Duodenal mucosa (tissue), 2 donors: ENCODE data around the gene ADARB1.

Experiments
- H3K27ac ChIP-seq: one replicate; pipeline ENCODE4 v1.7.0; 2013; ENCODE audit warnings: low read depth, low read length
- H3K27me3 ChIP-seq, 2 donors: one replicate each; pipeline ENCODE4 v1.7.0; 2013; ENCODE audit warnings: low read length in 2 of 2, control low read depth in 1 of 2; ENCODE audit not compliant: insufficient read depth in 2 of 2, control insufficient read depth in 1 of 2
- H3K36me3 ChIP-seq, 2 donors: one replicate each; pipeline ENCODE4 v1.7.0; 2013; ENCODE audit warnings: low read length in 2 of 2, control low read depth in 1 of 2; ENCODE audit not compliant: insufficient read depth in 2 of 2, control insufficient read depth in 1 of 2
- H3K4me1 ChIP-seq, 2 donors: one replicate each; pipeline ENCODE4 v1.7.0; 2013; ENCODE audit warnings: low read length in 2 of 2, control low read depth in 1 of 2; ENCODE audit not compliant: insufficient read depth in 2 of 2, control insufficient read depth in 1 of 2
- H3K4me3 ChIP-seq, 2 donors: one replicate each; pipeline ENCODE4 v1.7.0; 2013; ENCODE audit warnings: low read length in 2 of 2, low read depth in 1 of 2
- H3K9ac ChIP-seq, 2 donors: one replicate each; pipeline ENCODE4 v1.7.0; 2013; ENCODE audit warnings: low read length in 2 of 2, low read depth in 1 of 2
- H3K9me3 ChIP-seq, 2 donors: one replicate each; pipeline ENCODE4 v1.7.0; 2013; ENCODE audit warnings: low read length in 2 of 2, control low read depth in 1 of 2; ENCODE audit not compliant: control insufficient read depth in 1 of 2

The ADARB1 gene

GRCh38 chr21:45069085-45069484, 5.3 kb upstream of the ADARB1 start:
- Histone ChIP-seq H3K9me3 (no peaks in the 10 kb centered on the region), H3K4me1 (no peaks in the 10 kb centered on the region), H3K9ac (no peak overlapping the region), H3K4me3 (no peak overlapping the region), H3K27me3 (no peaks in the 10 kb centered on the region), H3K27ac (no peak overlapping the region), H3K36me3 (no peaks in the 10 kb centered on the region)

- H3K4me3 ChIP-seq = no peak overlapping the region
- no peaks in the 10 kb centered on the region for H3K9me3 ChIP-seq
- H3K27ac ChIP-seq = no peak overlapping the region
- H3K27me3 ChIP-seq = no peaks in the 10 kb centered on the region
- H3K4me1 ChIP-seq = no peaks in the 10 kb centered on the region
- H3K9ac ChIP-seq = no peak overlapping the region
- no peaks in the 10 kb centered on the region for H3K36me3 ChIP-seq
Observed at GRCh38 chr21:45069711-45070110, 4.7 kb upstream of the ADARB1 start.

GRCh38 chr21:45071078-45071873, 3.1 kb upstream of the ADARB1 start:
- Histone ChIP-seq H3K9ac (no peak overlapping the region), H3K27ac (no peak overlapping the region), H3K4me3 (no peak overlapping the region), H3K9me3 (no peaks in the 10 kb centered on the region), H3K4me1 (peaks cover 8 to 12% of the 10 kb centered on the region in 2 donors), H3K36me3 (no peaks in the 10 kb centered on the region), H3K27me3 (peaks cover 9 to 10% of the 10 kb centered on the region in 2 donors)

- Histone ChIP-seq H3K27ac (no peak overlapping the region), H3K36me3 (no peaks in the 10 kb centered on the region), H3K4me1 (peaks cover 8 to 12% of the 10 kb centered on the region in 2 donors), H3K9ac (no peak overlapping the region), H3K27me3 (peaks cover 12 to 15% of the 10 kb centered on the region in 2 donors), H3K9me3 (no peaks in the 10 kb centered on the region), H3K4me3 (no peak overlapping the region)
Observed at GRCh38 chr21:45071874-45072737, 2.3 kb upstream of the ADARB1 start.

GRCh38 chr21:45072738-45073300, 1.6 kb upstream of the ADARB1 start:
- Histone ChIP-seq H3K27me3 (peaks cover 12 to 15% of the 10 kb centered on the region in 2 donors), H3K9ac (no peak overlapping the region), H3K27ac (no peak overlapping the region), H3K36me3 (no peaks in the 10 kb centered on the region), H3K4me3 (no peak overlapping the region), H3K4me1 (peaks cover 8 to 12% of the 10 kb centered on the region in 2 donors), H3K9me3 (no peaks in the 10 kb centered on the region)

GRCh38 chr21:45073301-45074047, 906 bp upstream of the ADARB1 start:
- Histone ChIP-seq H3K27ac (no peak overlapping the region), H3K9me3 (no peaks in the 10 kb centered on the region), H3K27me3 (peaks cover 15 to 17% of the 10 kb centered on the region in 2 donors), H3K4me3 (peak overlapping the region; percentile 60 to 64), H3K36me3 (no peaks in the 10 kb centered on the region), H3K4me1 (peaks cover 8 to 17% of the 10 kb centered on the region in 2 donors), H3K9ac (no peak overlapping the region)

GRCh38 chr21:45074818-45075595, 627 bp downstream of the ADARB1 start:
- Histone ChIP-seq H3K36me3 (no peaks in the 10 kb centered on the region), H3K27me3 (peaks cover 15 to 18% of the 10 kb centered on the region in 2 donors), H3K9me3 (no peaks in the 10 kb centered on the region), H3K4me1 (peaks cover 14 to 17% of the 10 kb centered on the region in 2 donors), H3K27ac (no peak overlapping the region), H3K9ac (peak overlapping the region; percentile 48 to 72), H3K4me3 (peak overlapping the region; percentile 71 to 79)

DNA sequence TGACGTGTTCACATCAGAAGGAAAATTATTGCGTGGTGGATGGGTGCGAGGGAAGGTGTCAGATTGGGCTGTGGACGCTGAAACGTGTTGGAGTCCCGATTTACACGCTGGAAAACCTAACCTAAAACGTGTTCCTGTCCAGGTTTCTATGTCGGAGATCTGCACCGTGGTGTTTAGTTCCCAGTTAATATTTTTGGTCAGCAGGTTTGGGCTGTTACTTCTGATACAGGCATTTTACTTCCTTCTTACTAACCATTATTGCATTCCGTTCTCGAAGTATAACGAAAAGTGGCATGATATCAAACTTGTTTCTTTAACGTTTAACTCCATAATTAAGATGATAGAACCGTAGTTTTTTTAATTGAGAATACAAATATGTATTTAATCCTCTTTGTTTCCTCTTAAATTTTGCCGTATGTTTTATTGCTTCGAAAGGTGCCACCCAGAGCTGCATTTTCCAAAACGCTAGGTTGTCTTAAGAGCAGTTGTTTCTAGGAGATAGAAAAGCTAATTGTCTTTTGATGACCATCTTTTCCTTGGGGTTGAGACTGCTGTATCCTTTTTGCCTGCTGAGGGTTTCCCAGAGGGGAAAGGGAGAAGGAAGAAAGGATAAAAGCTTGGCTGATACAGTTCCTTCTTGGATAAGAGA, 1.3 kb downstream of the ADARB1 start:
- Histone ChIP-seq H3K36me3 (no peaks in the 10 kb centered on the region), H3K4me1 (peaks cover 14 to 17% of the 10 kb centered on the region in 2 donors), H3K27ac (no peak overlapping the region), H3K9me3 (no peaks in the 10 kb centered on the region), H3K9ac (peak overlapping the region; percentile 48 to 72), H3K4me3 (peak overlapping the region; percentile 71 to 79), H3K27me3 (peaks cover 15 to 18% of the 10 kb centered on the region in 2 donors)

GRCh38 chr21:45076245-45076711, 1.9 kb downstream of the ADARB1 start:
- Histone ChIP-seq H3K9me3 (no peaks in the 10 kb centered on the region), H3K4me1 (peaks cover 14 to 17% of the 10 kb centered on the region in 2 donors), H3K4me3 (peak overlapping the region in 1 of 2 donors; percentile 71), H3K9ac (no peak overlapping the region), H3K27me3 (peaks cover 15 to 18% of the 10 kb centered on the region in 2 donors), H3K27ac (no peak overlapping the region), H3K36me3 (no peaks in the 10 kb centered on the region)
